ENCODE measurements around the gene CA9. TPM values are rescaled to one million over a fixed set of nuclear protein-coding genes. Genes with fewer than 3 reads are reported as not detected.

Gene CA9
- total RNA-seq, 2 experiments from 2014 or later: 0.38 to 0.52 TPM

- CTCF ChIA-PET: interaction anchor here (0.9 to 8.9 kb wide), 19 partner anchors 8 to 118 kb away, joined by 3 to 68 read pairs (median 7); partner anchors contain the start of genes ARHGEF39, CCDC107, GBA2 and RGP1
- Mint-ChIP-seq H3K27me3 (ENCODE audit: low read depth) (no peaks in the 10 kb centered on the region), H3K36me3 (ENCODE audit: low read depth) (peaks cover 17% of the 10 kb centered on the region), H3K27ac (no peak overlapping the region), H3K4me3 (no peak overlapping the region), H3K9me3 (no peaks in the 10 kb centered on the region), H3K4me1 (ENCODE audit: low read depth) (no peaks in the 10 kb centered on the region)
- DNase-seq: no peak
- intact Hi-C loops (cut with micrococcal nuclease): loop anchor here (1.0 kb wide), 2 partner anchors 69 to 615 kb away; partner anchors contain the start of genes CCDC107 and RMRP
Measured at GRCh38 chr9:35727676-35728040, 53.9 kb downstream of the CA9 start.

DNA sequence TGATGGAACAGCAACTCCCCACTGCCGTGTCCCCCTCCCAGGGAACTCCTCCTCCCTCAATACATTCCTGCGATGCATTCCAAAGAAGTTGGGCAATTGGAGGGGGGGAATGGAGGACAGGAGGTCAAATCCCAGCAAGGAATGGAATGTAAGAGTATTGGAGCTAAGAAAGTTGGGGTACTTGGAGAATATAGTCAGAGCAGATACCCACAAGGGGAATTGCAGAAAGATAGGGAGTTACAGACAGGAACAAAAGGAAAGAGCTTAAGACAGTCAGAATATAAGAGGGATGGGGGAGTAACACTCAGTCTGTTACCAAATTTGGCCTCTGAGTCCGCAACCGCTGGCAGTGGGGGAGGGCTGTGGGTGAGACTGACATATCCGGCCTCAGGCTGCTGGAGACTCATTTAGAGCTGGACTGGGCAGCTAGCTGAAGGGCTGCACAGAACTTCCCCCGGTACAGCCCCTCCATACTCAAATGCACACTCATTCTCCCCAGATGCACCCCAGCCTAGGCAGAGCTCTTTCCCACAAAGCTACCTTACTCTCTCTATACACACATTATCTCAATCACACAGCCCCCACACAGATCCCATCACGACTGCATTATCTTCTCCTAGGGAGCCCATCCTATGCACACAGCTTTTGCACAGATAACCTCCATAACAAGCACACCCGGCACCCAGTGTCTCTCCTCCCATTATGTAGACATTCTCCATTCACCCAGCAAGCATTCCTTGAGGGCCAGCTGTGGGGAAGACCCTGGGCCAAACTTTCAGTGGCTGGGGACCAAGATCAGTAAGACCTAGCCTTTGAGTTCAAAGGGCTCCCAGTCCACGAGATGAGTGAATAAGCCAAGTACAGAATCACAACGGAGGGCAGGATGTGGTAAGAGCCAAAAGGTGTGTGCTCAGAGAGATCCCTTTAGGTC lies 54.6 kb downstream of the CA9 start:
- DNase-seq: peak; percentile 75
- CTCF ChIA-PET: interaction anchor here (0.6 to 8.9 kb wide), 31 partner anchors 8 to 175 kb away, joined by 3 to 68 read pairs (median 4); partner anchors contain the start of genes ARHGEF39, CCDC107, GBA2 and RGP1
- peaks cover 15% of the 10 kb centered on the region for H3K36me3 Mint-ChIP-seq (ENCODE audit: low read depth)
- H3K27me3 Mint-ChIP-seq (ENCODE audit: low read depth): no peaks in the 10 kb centered on the region
- H3K9me3 Mint-ChIP-seq: no peaks in the 10 kb centered on the region
- H3K27ac Mint-ChIP-seq: no peak overlapping the region
- peaks cover 5% of the 10 kb centered on the region for H3K4me1 Mint-ChIP-seq (ENCODE audit: low read depth)
- intact Hi-C loops (cut with micrococcal nuclease): loop anchor here (1.0 kb wide), 2 partner anchors 70 to 616 kb away; partner anchors contain the start of genes CCDC107 and RMRP
- H3K4me3 Mint-ChIP-seq: no peak overlapping the region

DNA sequence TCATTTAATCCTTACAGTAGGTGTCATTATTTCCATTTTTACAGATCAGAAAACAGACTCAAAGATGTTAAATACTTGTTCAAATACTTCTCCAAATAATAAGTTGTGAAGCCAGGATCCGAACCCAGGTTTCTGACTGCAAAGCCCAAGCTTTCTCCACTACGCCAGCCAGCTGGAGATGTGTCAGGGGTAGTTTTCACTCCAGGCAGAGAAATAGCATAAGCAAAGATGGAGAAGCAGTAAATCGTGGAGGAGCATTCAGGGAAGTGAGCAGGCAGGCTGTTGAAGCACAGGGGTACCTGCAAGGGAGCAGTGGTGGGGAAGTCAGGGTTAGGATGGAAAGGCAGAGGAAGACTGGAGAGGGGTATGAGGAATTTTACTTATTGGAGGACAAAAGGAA lies 55.4 kb downstream of the CA9 start:
- no peak overlapping the region for H3K4me3 Mint-ChIP-seq
- CTCF ChIA-PET: interaction anchor here (0.6 to 8.9 kb wide), 17 partner anchors 12 to 174 kb away, joined by 3 to 68 read pairs (median 4); partner anchors contain the start of genes ARHGEF39, GBA2, RGP1 and SPAG8
- no peaks in the 10 kb centered on the region for H3K27me3 Mint-ChIP-seq (ENCODE audit: low read depth)
- intact Hi-C loops (cut with micrococcal nuclease): no loop called here
- DNase-seq: no peak
- no peaks in the 10 kb centered on the region for H3K9me3 Mint-ChIP-seq
- no peak overlapping the region for H3K27ac Mint-ChIP-seq
- peaks cover 12% of the 10 kb centered on the region for H3K4me1 Mint-ChIP-seq (ENCODE audit: low read depth)
- H3K36me3 Mint-ChIP-seq (ENCODE audit: low read depth): peaks cover 11% of the 10 kb centered on the region

DNA sequence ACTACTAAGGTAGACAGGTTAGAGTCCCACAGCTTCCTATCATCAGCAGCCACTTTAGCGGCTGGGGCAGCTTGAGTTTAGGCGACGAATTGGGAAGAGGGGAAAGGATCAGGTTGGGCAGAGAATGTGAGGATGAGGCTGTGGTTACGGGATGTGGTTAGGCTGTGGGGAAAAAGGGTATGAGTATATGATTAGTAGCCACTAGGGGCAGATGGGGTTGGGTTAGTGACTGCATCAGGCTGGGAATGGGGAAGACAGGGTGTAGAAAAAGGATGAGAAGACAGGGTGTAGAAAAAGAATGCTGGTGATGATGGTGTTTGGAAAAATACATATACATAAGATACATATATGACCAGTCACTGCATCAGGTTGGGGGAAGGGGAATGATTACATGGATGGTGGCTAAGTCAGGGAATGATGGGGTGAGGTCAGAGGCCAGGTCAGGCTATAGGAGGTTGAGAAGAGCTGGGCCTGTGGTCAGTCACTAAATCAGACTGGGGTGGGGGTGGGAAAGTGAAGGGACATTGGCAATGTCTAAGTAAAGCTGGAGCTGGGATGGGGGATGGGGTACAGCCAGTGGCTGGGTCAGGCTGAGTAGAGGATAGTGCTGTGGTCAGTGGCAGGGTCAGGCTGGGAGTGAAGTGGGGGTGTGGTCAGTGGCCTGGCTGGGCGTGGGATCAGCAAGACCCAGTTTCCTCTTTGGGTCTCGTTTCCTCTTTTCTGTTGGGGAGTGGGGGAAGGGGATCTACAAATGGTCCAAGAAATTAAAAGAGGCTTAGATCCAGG lies 56.2 kb downstream of the CA9 start:
- CTCF ChIA-PET: interaction anchor here (0.6 to 8.9 kb wide), 21 partner anchors 10 to 250 kb away, joined by 3 to 68 read pairs (median 4); partner anchors contain the start of genes ARHGEF39 and SPAG8
- Mint-ChIP-seq H3K9me3 (no peaks in the 10 kb centered on the region), H3K4me1 (ENCODE audit: low read depth) (peaks cover 16% of the 10 kb centered on the region), H3K27me3 (ENCODE audit: low read depth) (no peaks in the 10 kb centered on the region), H3K27ac (peak overlapping the region; percentile 56), H3K4me3 (peak overlapping the region; percentile 84), H3K36me3 (ENCODE audit: low read depth) (peaks cover 4% of the 10 kb centered on the region)
- peak; percentile 65 for DNase-seq
- intact Hi-C loops (cut with micrococcal nuclease): no loop called here

GRCh38 chr9:35730486-35730854 lies 56.7 kb downstream of the CA9 start:
- intact Hi-C loops (cut with micrococcal nuclease): no loop called here
- Mint-ChIP-seq H3K4me3 (peak overlapping the region; percentile 84), H3K27ac (peak overlapping the region; percentile 56), H3K4me1 (ENCODE audit: low read depth) (peaks cover 16% of the 10 kb centered on the region), H3K9me3 (no peaks in the 10 kb centered on the region), H3K27me3 (ENCODE audit: low read depth) (no peaks in the 10 kb centered on the region), H3K36me3 (ENCODE audit: low read depth) (peaks cover 5% of the 10 kb centered on the region)
- no peak for DNase-seq
- CTCF ChIA-PET: interaction anchor here (0.6 to 8.9 kb wide), 18 partner anchors 10 to 616 kb away, joined by 3 to 68 read pairs (median 4); partner anchors contain the start of genes ARHGEF39, CCDC107 and RMRP

Small RNA genes lying within 50 kb of the gene (microRNA-seq; reads per million reads assigned to microRNA genes)
- gene MIR6852 (ENCODE audit: borderline microRNAs expressed, borderline replicate concordance): not detected

Other genes with a start within 250 kb of the CA9 start
- 1 to 10 TPM; 4.0 to 5.1 TPM for gene RUSC2, start 183.8 kb upstream of the CA9 start, total RNA-seq
- 10 to 100 TPM; 18.3 to 19.0 TPM for gene TESK1, start 68.7 kb upstream of the CA9 start, total RNA-seq
- gene CD72, start 55.5 kb upstream of the CA9 start, total RNA-seq: 1 to 10 TPM; 2.9 to 4.5 TPM
- 10 to 100 TPM; 44.0 to 45.4 TPM for gene SIT1, start 23.0 kb upstream of the CA9 start, total RNA-seq
- over 10,000 TPM in 1 of 2 experiments, 1,000 to 10,000 TPM in 1; 7,381 to 12,571 TPM for gene RMRP, start 15.9 kb upstream of the CA9 start, total RNA-seq
- 1 to 10 TPM; 5.6 to 6.4 TPM for gene CCDC107, start 15.6 kb upstream of the CA9 start, total RNA-seq
- 10 to 100 TPM; 28.9 to 30.4 TPM for gene ARHGEF39, start 8.7 kb upstream of the CA9 start, total RNA-seq
- 1 to 10 TPM; 4.9 to 6.6 TPM for gene TPM2, start 16.0 kb downstream of the CA9 start, total RNA-seq
- gene TLN1, start 58.3 kb downstream of the CA9 start, total RNA-seq: 100 to 1,000 TPM; 190 TPM
- gene CREB3, start 58.7 kb downstream of the CA9 start, total RNA-seq: 10 to 100 TPM; 13.7 to 13.8 TPM
- gene GBA2, start 75.3 kb downstream of the CA9 start, total RNA-seq: 10 to 100 TPM; 20.3 to 22.7 TPM
- gene RGP1, start 75.4 kb downstream of the CA9 start, total RNA-seq: 10 to 100 TPM; 12.0 to 13.3 TPM
- gene MSMP, start 80.3 kb downstream of the CA9 start, total RNA-seq: under 1 TPM in 1 of 2 experiments, not detected in 1; 0.45 TPM
- 1 to 10 TPM; 3.6 to 5.5 TPM for gene NPR2, start 117.7 kb downstream of the CA9 start, total RNA-seq
- gene SPAG8, start 138.3 kb downstream of the CA9 start, total RNA-seq: 1 to 10 TPM in 1 of 2 experiments, under 1 TPM in 1; 0.95 to 1.1 TPM
- 10 to 100 TPM; 61.0 to 68.3 TPM for gene HINT2, start 141.1 kb downstream of the CA9 start, total RNA-seq
- gene FAM221B, start 154.8 kb downstream of the CA9 start, total RNA-seq: not detected
- 1 to 10 TPM; 6.2 to 6.6 TPM for gene TMEM8B, start 155.3 kb downstream of the CA9 start, total RNA-seq
- not detected for gene OR13J1, start 196.5 kb downstream of the CA9 start, total RNA-seq
- not detected for gene HRCT1, start 232.3 kb downstream of the CA9 start, total RNA-seq
- gene SPAAR, start 235.6 kb downstream of the CA9 start, total RNA-seq: not detected

Data from activated naive CD4-positive, alpha-beta T cell treated with anti-CD3 and anti-CD28 coated beads for 36 hours (primary cell).